ENCODE results near the gene RTN4R.
"Not testable (repeated sequence)": the region's sequence is repeated elsewhere in the genome, so short reads cannot be mapped to it uniquely, and the experiment has no call there.

The RTN4R gene

DNA sequence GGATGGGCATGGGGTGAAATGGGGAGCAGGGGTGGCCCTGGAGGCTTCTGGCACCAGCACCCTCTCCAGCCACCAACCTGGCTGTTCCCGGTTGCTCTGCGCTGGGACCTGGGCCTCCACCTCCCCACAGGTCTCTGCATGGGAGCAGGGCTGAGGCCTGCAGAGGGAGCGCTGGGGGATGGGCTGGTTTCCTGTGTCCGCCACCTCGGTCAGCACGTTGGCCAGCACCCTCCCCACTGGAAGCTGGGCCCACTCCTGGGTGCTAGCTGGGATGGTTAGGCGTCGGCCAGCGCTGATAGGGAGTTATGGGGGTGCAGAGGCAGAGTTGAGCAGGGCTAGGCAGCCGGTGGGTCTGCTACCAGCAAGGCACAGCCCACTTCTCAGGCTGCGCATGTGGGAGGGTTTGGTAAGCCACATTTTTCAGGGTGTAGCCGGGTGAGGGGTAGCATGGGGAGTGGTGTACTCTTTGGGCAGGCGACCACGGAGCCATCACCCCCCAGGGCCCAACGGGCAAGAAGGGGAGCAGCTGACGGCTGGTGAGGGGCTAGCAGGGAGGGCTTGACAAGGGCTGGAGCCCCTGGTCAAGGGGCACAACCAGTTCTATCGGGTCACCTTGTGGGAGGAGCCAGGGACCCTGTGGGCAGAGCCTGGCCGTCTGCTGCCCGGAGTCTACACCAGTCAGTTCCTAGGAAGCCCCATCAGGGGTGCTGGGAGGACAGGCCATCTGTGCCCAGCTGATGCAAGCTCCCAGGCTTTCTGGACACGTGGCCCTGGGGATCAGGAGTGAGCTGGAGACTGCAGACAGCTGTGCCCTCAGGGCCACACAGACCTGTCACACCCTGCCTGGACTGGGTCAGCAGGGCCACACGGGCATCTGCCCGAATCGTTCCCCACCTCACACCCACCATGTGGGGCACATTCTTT, 2.3 kb upstream of the RTN4R start:
- not testable (repeated sequence) for DNase-seq

DNA sequence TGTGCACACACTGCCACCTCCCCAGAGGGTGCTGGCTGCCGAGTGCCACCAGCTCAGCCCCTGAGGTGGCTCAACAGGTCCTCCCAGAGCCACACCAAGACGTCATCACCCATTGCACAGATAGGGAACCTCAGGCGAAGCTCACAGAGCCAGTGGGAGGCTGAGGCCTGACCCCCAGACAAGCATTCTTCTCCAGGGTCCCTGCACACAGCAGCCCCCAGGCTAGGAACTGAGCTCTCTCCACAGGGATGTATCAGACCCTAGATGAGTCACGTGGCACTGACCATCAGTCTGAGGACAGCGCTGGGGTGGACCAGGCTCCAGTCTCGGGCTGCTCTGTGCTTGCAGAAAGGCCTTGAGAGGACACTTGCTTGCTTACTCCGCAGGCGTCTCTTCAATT, 1.6 kb upstream of the RTN4R start:
- DNase-seq: not testable (repeated sequence)

DNA sequence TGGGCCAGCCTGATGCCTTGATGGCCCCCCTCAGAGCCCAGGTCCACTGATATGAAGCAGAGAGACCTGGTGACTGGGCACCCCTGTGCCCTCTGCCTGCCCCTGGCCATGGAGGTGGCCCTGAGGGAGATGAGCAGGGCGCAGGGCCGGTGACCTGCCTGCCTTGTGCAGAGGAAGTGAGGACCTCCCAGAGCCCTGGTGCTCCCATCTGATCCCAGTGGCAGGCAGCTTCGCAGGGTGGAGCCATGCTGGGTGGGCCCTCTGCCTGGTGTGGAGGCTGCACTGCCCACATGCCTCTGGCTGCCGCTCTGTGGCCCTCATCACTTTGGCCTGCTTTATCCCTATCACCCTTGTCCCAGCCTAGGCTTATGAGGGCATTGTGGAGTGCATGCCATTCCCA, 1.1 kb upstream of the RTN4R start:
- not testable (repeated sequence) for DNase-seq

DNA sequence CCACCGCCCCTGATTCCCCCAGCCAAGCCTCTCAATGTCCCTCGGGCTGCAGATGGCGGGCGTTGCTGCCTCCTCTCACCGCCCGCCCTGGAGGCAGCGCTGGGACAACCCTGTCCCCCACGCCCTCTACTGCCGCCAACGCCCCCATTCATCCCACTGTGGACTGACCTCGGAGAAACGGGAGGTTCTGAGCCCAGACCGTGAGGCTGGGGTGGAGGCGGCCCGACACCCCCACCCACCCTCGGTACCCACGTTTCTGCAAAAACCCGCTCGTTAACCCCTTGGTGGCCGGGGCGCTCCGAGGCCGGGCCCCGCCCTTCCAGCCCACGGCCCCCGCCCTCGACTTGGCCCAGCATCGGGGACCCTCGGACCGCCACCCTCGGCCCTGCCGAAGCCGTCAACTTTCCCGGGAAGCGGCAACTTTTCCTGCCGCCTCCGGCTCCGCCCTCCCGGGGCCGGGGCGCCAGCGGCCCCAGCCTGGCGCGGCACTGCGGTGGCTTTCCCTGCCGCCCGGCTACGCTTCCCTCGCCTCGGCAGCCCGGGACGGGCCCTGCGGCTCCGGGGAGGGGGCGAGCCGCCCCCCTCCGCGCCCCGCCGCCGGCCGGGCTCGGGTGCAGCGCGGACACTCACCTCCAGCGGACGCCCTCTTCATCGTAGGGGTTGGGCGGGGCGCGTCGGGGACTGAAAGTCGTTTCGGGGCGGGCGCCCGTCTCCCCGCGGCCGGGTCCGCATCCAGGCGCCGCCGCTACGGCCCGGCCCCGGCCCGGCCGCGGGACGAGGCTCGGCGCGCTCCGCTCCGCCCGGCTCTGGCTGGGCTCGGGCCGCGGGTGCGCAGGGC, 458 bp downstream of the RTN4R start:
- DNase-seq: no peak

DNA sequence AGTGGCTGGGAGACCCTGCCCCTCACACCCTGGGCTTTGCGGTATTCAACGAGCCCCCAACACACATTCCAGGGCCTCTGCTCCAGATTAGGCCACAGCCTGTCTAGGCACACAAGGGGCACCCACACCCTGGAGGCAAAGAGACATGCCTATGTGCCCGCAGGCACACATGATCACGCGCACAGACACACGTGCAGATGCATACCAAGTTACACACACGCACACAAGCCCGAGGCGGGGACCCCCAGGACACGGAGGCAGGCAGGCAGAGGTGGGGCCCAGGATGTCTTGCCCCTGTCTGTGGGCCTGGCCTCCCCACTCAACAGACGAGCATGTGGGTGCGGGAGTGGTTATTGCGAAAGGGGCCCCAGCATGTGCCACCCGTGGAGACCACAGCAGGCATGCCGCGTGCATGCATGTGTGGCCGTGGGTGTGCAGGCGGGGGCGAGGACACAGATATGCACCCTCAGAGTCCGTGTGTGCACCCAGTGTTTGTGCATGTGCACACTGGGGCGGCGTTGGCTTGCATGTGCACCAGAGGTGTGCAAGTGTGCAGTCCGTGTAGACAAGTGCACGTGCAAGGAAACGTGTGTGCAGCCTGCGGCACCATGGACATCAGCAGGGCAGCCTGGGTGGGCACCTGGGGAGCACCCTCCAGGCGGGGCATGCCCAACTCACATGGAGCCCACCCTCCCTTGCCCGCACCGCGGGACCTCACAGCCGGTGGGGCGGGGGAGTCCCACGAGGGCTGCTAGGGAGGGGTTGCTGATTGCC, 1.3 kb downstream of the RTN4R start:
- not testable (repeated sequence) for DNase-seq

DNA sequence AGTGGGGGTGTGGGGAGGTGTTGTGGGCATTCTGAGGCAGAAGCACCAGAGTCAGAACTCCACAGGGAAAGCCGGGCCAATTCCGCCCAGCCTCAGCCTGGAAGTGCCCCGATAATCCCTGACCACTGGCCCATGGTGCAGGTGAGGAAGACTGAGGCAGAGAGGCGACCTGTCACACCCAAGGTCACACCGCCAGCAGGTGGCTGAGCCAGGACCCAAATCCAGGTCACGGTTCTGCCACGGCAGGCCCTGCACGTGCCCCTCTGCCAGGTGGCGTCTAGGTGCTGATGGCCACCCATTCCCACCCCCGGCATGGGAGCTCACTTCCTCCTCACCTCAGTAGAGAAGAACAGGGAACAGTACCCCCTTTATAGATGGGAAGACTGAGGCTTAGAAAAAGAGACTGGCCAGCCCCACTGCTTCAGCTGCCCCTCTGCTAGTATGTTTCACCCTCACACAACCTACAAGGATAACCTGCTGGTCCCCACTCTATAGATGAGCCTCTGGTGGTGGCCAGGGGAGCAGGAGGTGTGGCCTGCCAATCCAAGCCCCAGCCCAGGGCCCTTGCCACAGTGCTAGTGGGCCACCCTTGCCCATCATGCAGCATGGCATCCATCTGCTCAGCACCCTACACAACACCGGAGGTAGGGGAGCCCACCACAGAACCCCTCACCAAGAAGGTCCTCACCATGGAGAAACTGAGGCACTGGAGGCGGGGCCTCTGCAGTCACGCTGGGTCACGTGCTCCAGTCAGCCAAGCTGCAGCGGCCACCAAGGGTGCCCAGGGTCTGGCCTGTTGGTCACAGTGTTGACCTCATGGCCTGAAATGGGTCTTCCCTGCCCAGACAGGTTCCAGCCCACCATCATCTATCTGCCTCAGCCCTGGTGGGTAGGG, 2.1 kb downstream of the RTN4R start:
- not testable (repeated sequence) for DNase-seq

DNA sequence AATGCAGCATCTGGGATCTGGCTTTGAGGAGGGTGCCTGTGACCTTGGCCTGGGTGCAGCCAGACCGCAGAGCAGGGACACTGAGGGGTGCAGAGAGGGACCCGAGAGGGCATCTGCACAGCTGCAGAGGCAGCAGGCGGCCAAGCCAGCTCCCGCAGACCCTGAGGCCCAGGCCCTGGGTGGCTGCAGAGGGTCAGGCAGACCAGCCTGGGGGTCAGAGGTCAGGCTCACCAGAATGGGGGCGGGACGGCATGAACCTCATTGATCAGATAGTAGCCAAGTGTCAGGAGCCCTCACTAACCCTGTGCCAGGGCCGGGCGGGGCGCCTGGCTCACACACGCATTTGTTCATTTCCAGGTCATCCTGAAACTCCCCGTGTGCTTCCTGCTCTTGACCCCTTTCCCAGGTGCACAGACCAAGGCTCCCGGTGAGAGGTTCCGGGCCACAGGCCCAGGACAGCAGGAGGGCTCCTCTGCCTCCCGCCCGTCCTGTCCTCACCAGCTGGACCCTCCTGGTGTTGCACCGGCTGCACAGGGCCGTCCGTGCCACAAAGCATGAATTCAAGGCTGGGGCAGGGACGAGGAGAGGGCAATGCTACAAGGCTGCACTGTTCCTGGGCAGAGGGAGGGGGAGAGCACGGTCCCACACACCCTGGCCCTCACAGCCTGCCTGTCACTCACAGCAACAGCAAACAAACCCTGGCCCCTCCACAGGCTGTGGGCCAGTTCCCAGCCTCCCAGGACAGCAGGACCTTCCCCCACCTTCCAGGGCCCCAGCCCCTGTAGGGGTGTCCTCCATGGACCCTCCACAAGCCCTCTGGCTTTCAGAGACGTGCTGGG, 3.3 kb downstream of the RTN4R start:
- DNase-seq: no peak

DNA sequence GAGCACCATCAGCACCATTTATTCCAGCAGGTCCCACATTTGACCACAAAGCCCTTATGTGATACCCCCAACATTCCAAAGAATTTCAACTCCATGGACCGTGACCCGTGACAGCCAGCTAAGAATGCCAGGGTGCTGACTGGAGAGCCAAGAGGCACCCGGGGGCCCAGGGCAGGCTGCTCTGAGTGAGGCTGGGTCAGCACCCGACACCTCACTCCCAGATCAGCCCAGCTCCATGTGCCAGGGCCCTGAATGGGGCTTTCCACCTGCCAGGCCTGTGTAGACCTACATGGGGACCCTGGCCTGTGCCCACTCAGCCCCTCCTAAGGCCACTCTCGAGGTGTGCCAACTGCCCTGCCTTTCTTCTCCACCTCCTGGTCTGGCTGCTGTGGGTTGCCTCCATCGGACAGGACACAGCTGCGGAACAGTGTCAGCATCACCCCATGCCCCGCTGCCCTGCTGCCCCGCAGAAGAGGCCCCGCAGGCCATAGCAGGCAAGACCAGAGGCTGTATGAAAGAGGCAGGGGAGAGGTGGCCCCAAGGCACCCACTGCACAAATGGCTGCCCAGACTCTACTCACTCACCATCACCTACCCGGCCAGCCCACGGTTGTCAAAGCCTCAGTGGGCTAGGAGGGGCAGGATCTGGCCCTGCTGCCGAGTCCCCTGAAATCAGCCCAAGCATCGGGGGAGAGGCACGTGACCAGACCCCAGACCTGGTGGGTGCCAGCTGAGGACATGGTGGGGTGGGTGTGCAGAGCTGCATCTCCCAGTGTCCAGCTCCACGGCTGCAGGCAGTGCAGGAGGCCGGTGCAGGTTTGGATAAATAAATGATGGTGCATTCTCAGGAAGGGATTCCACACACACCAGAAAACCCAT, 4.5 kb downstream of the RTN4R start:
- not testable (repeated sequence) for DNase-seq

DNA sequence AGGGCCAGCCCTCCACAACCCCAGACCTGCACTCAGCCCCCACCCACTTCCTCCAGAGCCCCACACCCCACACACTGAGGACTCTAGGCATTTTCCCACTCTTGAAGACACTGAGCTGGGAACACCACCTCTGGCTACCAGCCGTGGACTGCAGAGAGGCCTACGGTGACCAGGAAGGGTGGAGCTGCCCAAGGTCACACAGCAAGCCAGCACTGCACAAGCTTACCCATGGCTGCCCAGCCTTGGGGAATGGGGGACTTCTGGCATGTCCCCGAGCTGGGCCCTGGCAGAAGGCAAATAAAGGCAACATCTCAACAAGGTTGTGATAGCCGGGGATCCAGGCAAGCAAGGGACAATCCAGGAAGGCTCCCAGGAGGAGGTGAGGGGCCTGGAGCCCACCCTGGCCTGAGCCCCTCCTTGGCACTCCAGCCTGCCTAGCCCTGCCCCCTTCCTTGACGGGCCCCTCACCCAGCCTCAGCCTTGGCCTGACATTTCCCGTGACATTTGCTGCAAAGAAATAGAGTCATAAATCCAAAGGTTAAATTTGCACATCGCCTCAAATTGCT, 5.5 kb downstream of the RTN4R start:
- DNase-seq: no peak

DNA sequence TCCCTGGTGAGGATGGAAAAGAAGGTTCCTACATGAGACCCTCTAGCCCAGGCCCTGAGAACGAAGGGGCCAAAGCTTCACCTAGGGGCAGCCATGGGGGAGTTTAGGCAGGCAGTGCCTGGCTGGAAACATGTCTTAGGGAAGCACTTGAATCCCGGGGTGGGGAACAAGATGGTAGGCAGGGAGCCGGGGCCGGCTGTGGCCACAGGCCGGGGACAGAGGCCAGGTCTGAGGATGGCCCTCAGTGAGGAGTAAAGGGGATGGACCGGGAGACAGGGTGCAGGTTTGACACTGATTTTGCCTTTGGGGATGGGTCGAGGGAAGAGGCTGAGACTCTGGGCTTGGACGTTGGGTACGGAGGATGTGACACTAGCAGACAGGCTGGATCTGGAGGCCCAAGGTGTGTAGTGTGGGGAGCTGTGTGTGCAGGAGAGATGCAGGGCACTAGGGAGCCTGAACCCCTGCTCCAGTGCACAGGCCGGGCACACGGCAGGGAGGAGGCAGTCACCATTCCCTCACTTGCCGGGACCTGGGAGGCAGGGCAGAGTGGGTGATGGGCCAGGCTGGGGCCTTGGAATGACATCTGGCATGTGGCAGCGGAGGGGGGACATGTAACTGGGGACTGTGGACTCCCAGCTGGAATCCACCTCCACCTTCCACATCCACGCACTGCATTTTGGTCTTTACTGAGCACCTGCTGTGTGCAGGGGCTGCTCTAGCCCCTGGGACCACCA, 6.1 kb downstream of the RTN4R start:
- DNase-seq: no peak

DNA sequence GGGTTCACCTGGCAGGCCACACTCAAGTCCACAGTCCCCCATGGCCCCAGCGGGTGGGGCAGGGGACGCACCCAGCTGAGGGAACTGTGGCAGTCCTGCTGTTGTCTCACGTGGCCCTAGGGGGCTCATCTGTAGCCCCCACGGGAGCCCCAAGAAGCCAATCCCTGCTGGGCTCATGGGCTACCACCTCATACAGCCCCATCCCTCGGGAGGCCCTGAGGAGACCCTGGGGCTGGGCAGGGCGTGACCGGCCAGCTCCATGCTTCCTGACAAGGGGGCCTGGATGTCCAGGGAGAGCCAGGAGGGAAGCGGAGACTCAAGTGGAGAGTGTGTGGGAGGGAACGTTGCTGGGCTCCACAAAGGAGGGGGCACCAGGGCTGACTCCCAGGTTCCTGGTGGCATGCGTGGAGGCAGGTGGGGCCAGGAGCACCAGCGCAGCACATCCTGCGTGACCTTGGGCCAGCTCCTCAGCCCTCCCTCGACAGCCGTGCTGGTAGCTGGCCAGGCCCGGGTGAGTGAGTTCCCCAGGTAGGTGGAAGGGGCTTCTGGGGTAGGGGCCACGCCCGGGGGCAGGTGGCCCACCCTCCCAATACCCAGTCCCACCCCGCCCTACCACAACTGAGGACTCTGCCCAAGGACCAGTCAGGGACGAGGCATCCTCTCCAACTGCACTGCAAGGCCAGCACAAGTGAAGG, 7.9 kb downstream of the RTN4R start:
- DNase-seq: no peak

DNA sequence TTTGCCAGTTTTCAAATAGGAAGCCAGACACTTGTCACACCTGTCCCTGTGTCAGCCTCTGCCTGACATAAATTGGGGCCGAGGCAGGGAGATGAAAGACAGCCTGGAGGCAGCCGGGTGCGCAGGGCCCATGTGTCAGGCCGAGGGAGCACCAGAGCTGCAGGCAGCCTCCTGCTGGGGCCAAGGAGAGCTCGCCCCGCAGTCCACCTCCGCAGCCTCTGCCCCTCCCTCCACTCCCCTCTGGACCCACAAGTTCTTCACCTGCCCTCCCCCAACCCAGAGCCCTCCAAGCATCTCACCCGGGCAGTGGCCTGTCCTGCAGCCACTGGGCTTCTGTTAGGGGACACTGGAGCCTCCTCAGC, 8.8 kb downstream of the RTN4R start:
- DNase-seq: no peak

DNA sequence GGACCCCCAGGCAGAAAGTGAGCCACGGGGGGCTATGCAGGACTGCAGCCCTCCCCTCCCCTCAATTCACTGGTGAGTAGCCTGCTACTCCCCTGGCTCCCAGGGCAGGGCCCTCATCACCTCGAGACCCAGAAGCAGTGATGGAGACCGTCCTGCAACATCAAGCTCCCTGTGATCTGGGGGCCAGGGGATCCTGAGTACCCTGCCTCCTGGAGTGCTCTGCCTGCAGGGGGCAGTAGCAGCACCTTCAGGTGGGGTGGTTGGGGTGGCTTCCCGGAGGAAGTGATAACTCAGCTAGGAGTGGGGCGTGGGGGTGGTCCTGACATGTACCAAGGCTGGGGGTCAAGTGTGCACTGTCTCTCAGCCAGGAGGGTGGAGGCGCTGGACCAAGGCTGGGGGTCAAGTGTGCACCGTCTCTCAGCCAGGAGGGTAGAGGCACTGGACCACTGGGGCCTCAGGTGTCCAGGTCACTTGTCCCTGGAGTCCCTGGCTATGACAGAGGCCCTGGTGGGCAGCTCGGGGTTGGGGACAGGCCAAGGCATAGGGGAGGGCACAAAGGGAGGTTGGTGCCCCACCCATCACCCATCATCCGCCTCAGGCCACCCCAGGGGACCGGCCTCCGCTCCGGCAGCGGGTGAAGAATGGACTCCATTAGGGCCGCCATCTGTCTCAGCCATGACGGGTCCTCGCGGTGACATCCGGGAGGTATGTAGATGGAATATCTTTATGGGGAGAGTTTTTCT, 9.4 kb downstream of the RTN4R start:
- no peak for DNase-seq

DNA sequence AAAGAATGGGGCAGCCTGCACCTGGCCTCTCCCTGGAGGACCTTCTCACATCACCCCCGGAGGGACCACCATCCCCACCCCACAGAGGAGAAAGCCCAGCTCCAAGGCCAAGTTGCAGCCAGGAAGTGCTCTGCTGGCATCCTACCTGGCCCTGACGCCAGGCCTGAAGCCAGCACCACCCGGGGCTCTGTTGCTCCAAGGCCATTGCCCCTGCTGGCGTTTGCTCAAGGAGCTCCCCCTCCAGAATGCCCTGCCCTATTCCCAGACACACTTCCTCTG, 10.2 kb downstream of the RTN4R start:
- no peak for DNase-seq

DNA sequence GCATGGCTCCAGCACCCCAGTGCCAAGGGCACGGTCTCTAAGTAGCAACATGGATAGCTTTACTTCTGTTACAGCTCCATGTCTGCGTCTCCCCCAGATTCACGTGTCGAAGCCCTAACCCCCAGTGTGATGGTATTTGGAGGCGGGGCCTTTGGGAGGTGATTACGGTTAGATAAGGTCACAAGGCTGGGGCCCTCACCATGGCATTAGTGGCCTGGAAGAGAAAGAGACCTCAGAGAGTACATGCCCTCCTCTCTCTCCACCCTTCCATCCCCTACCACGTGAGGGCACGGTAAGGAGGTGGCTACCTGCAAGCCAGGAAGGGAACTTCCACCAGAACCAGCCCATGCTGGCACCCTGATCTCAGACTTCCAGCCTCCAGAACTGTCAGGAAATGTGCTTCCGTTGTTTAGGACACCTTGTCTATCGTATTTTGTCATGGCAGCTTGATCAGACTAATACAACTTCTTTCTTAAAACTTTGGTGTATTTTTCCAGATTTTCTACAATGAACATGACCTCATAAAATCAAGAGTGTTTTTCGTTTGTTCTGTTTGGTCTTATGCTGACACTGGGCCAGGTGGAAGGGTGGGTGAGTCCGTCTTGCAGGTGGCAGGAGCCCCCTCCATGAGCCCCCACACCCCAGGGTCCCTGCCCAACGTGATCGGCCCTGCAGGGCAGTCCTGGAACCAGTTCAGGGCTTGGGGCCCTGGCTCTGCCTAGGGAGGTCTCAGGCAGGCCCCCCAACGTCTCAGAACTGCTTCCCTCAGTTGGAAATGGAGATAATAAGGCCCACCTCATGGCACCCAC, 10.7 kb downstream of the RTN4R start:
- no peak for DNase-seq

DNA sequence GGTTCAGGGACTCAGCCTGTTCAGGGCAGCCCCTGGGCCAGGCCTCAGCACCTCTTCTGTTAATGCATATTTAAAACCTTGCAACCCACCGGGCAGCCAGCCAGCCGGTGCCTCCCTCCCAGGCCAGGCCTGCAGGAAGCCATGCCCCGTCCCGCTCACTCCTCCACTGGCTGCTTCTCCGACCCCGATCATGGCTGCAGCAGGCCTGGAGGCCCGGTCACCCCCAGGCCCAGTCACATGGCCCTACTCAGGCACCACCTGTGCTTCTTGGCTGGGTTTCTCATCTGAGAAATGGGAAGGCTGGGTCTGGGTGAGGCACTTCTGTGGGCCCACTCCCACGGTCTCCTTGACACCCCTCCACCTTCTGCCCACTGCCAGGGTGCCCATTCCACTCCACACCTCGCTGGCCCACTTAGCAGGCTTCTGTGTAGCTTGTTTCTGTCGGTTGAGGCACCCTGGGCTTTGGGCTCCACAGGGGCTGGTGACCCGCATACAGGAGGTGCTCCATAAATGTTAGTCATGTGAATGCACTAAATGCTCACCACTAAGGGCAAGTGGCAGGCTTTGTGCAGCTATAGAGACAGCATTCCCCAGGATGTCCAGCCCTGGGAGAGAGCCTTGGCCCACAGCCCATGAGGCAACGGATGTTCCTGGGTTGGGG, 11.4 kb downstream of the RTN4R start:
- DNase-seq: no peak
